ENCODE measurements around the gene KLHL6. TPM values are rescaled to one million over a fixed set of nuclear protein-coding genes. Genes with fewer than 3 reads are reported as not detected.

KLHL6 gene
- total RNA-seq, 1 experiment from 2014 or later, result not detected

DNA sequence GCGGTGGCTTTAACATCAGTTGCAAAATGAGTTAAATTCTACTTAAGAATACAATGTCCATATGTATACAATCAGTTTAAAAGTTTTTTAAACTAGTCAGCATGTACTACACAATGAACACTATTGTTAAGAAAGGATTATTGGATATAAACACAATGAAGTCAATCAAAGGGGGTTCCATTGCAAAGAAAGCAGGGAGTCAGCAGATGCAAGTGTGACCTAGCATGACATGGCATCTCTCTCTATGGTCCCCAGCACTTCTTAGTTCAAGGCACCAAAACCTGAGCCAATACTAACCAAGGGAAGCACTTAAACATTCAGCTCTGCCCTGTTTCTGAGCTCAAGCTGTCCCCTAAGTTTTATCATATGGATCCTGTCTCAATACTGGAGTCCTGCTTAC lies 17.0 kb downstream of the KLHL6 start:
- Histone ChIP-seq H3K4me2 (ENCODE audit: insufficient read depth, insufficient read length, low read length) (no peak overlapping the region), H3K4ac (ENCODE audit: low read depth, low read length) (no peak overlapping the region), H3K4me1 (ENCODE audit: insufficient read depth, low read length) (0 out of 2 replicates have a peak, but pooled peaks cover 2% of the 10 kb centered on the region), H3K79me2 (ENCODE audit: insufficient read depth, low read length) (no peaks in the 10 kb centered on the region), H2BK20ac (ENCODE audit: low read depth, low read length, poor library complexity, severe bottlenecking) (no peak overlapping the region), H2BK120ac (ENCODE audit: low read depth, low read length, poor library complexity, severe bottlenecking) (no peak overlapping the region), H4K8ac (replicated peaks; ENCODE audit: insufficient read length, low read depth, low read length) (no peak overlapping the region), H3K56ac (ENCODE audit: insufficient read length, low read depth, low read length) (no peak overlapping the region), H4K91ac (ENCODE audit: insufficient read length, low read depth, low read length) (no peak overlapping the region), H3T11ph (ENCODE audit: low read length) (no peak overlapping the region), H3K9me3 (ENCODE audit: control insufficient read depth, low read depth, low read length) (no peaks in the 10 kb centered on the region), H3K23ac (ENCODE audit: insufficient read length, low read depth, low read length) (no peak overlapping the region), H2AFZ (ENCODE audit: low read length) (no peak overlapping the region), H3K79me1 (ENCODE audit: insufficient read depth, low read depth, low read length, poor library complexity, severe bottlenecking) (no peaks in the 10 kb centered on the region), H3K14ac (ENCODE audit: insufficient read depth, low read length) (no peak overlapping the region), H4K5ac (ENCODE audit: insufficient read length, low read depth, low read length) (no peak overlapping the region), H2BK15ac (ENCODE audit: low read depth, low read length) (no peak overlapping the region), H3K27me3 (ENCODE audit: insufficient read depth, low read length) (no peaks in the 10 kb centered on the region), H2BK5ac (ENCODE audit: insufficient read length, low read length) (no peak overlapping the region), H3K23me2 (ENCODE audit: insufficient read length, low read depth, low read length, poor library complexity, severe bottlenecking) (no peaks in the 10 kb centered on the region), H3K9ac (ENCODE audit: extremely low read depth, insufficient read length, low read length) (no peak overlapping the region), H4K20me1 (ENCODE audit: control insufficient read depth, insufficient read depth, insufficient read length) (no peaks in the 10 kb centered on the region), H2AK5ac (ENCODE audit: insufficient read length, low read length) (no peak overlapping the region), H2BK12ac (ENCODE audit: insufficient read length, low read depth, low read length) (no peak overlapping the region), H3K18ac (ENCODE audit: insufficient read length, low read depth, low read length) (no peak overlapping the region), H3K27ac (ENCODE audit: insufficient read length, low read depth, low read length) (no peak overlapping the region)
- TF ChIP-seq, protein P1, sequence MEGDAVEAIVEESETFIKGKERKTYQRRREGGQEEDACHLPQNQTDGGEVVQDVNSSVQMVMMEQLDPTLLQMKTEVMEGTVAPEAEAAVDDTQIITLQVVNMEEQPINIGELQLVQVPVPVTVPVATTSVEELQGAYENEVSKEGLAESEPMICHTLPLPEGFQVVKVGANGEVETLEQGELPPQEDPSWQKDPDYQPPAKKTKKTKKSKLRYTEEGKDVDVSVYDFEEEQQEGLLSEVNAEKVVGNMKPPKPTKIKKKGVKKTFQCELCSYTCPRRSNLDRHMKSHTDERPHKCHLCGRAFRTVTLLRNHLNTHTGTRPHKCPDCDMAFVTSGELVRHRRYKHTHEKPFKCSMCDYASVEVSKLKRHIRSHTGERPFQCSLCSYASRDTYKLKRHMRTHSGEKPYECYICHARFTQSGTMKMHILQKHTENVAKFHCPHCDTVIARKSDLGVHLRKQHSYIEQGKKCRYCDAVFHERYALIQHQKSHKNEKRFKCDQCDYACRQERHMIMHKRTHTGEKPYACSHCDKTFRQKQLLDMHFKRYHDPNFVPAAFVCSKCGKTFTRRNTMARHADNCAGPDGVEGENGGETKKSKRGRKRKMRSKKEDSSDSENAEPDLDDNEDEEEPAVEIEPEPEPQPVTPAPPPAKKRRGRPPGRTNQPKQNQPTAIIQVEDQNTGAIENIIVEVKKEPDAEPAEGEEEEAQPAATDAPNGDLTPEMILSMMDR (conservative IDR thresholded peaks at IDR 0.05), result no peak
- H3K27me3 Mint-ChIP-seq (ENCODE audit: low read depth), result peaks cover 3% of the 10 kb centered on the region
- no CpG with 5 or more reads among the region's 1 CpG for WGBS (ENCODE audit: extremely low coverage, insufficient read length, low lambda C conversion rate)
- no peak overlapping the region for H3K4me3 Mint-ChIP-seq
- no peaks in the 10 kb centered on the region for H3K36me3 Mint-ChIP-seq (ENCODE audit: insufficient read depth in 1 of 3, low read depth in 3 of 3)
- H3K27ac Mint-ChIP-seq, result no peak overlapping the region
- peaks cover 33 to 34% of the 10 kb centered on the region in 2 experiments for H3K4me1 Mint-ChIP-seq
- no peak for DNase-seq
- no peaks in the 10 kb centered on the region for H3K9me3 Mint-ChIP-seq

Measured in H9 (cell line).